OCI-LY1 (cell line): ENCODE results near the gene KLHL5.
A peak's percentile ranks its signal among the peaks of the same experiment; 100 is the strongest.

ENCODE experiments used
- H2AFZ ChIP-seq: fragments of 200-600 bp; sonication (generic), shearing (Covaris generic); 2 replicates; pipeline ENCODE4 v1.6.0; 2014; ENCODE audit warnings: antibody characterized with exemption, mild to moderate bottlenecking, low read length
- H3F3A ChIP-seq: fragments of 200-600 bp; sonication (generic), shearing (Covaris generic); 2 replicates; pipeline ENCODE4 v1.6.0; 2014; ENCODE audit warnings: mild to moderate bottlenecking, antibody characterized with exemption, low read length, moderate library complexity; ENCODE audit not compliant: insufficient read depth
- H3K27ac ChIP-seq: fragments of 200-600 bp; sonication (generic); 2 replicates; pipeline ENCODE4 v1.5.1; 2014; ENCODE audit warnings: low read length, mixed run types, mild to moderate bottlenecking, low read depth; ENCODE audit not compliant: poor library complexity, severe bottlenecking
- H3K27me3 ChIP-seq: fragments of 200-600 bp; sonication (generic); 2 replicates; pipeline ENCODE4 v1.6.0; 2014; ENCODE audit warnings: antibody characterized with exemption, mild to moderate bottlenecking, low read length, moderate library complexity; ENCODE audit not compliant: insufficient read depth
- H3K36me3 ChIP-seq: fragments of 200-600 bp; sonication (generic); 2 replicates; pipeline ENCODE4 v1.6.1; 2014; ENCODE audit warnings: mild to moderate bottlenecking, antibody characterized with exemption, low read length, moderate library complexity, mixed read lengths; ENCODE audit not compliant: insufficient read depth
- H3K4me1 ChIP-seq: fragments of 200-600 bp; sonication (generic); 2 replicates; pipeline ENCODE4 v1.5.1; 2014; ENCODE audit warnings: mild to moderate bottlenecking, low read length, moderate library complexity; ENCODE audit not compliant: insufficient read depth, severe bottlenecking
- H3K4me2 ChIP-seq: fragments of 200-600 bp; sonication (generic), shearing (Covaris generic); 2 replicates; pipeline ENCODE4 v1.6.1; 2014; ENCODE audit warnings: low read length
- H3K4me3 ChIP-seq: fragments of 200-600 bp; sonication (generic); 2 replicates; pipeline ENCODE4 v1.5.1; 2014; ENCODE audit warnings: low read length, low read depth, mild to moderate bottlenecking, mixed read lengths; ENCODE audit not compliant: poor library complexity, severe bottlenecking
- H3K79me2 ChIP-seq: fragments of 200-600 bp; shearing (Covaris generic); 2 replicates; pipeline ENCODE4 v1.6.1; 2016; ENCODE audit warnings: mixed run types, low read length, mixed read lengths; ENCODE audit not compliant: insufficient read depth
- H3K9ac ChIP-seq: fragments of 200-600 bp; sonication (generic), shearing (Covaris generic); 2 replicates; pipeline ENCODE4 v1.6.1; 2014; ENCODE audit warnings: mild to moderate bottlenecking, low read length, mixed read lengths
- H3K9me2 ChIP-seq: fragments of 200-600 bp; sonication (generic), shearing (Covaris generic); 2 replicates; pipeline ENCODE4 v1.6.1; 2014; ENCODE audit warnings: low read depth, mild to moderate bottlenecking, low read length, mixed read lengths
- H3K9me3 ChIP-seq: fragments of 200-600 bp; shearing (Covaris generic); 2 replicates; pipeline ENCODE4 v1.6.1; 2014; ENCODE audit warnings: low read length, mixed read lengths
- H4K20me1 ChIP-seq: fragments of 200-600 bp; sonication (generic), shearing (Covaris generic); 2 replicates; pipeline ENCODE4 v1.6.0; 2016; ENCODE audit warnings: mild to moderate bottlenecking, low read length; ENCODE audit not compliant: insufficient read depth
- CTCF ChIP-seq: fragments of 200-600 bp; sonication (generic), shearing (Covaris generic); IDR thresholded peaks from 2 replicates; pipeline ENCODE4 v1.5.1; 2017; ENCODE audit warnings: mild to moderate bottlenecking, antibody characterized with exemption, low read length, moderate library complexity, mixed read lengths
- EZH2 ChIP-seq: fragments of 200-600 bp; sonication (generic), shearing (Covaris generic); IDR thresholded peaks from 2 replicates; pipeline ENCODE4 v1.8.0; 2017; ENCODE audit warnings: borderline replicate concordance, mixed run types, mild to moderate bottlenecking, antibody characterized with exemption, low read length, moderate library complexity, mixed read lengths

KLHL5 gene

GRCh38 chr4:39061457-39061856 lies 575 bp upstream of the KLHL5 start:
- Histone ChIP-seq H3K9ac (no peak overlapping the region), H3K9me3 (no peaks in the 10 kb centered on the region), H2AFZ (no peak overlapping the region), H3K27ac (no peak overlapping the region), H3K4me2 (no peak overlapping the region), H3K79me2 (peaks cover 92% of the 10 kb centered on the region), H3K4me1 (peaks cover 20% of the 10 kb centered on the region), H4K20me1 (no peaks in the 10 kb centered on the region), H3K4me3 (no peak overlapping the region), H3K27me3 (no peaks in the 10 kb centered on the region), H3F3A (no peaks in the 10 kb centered on the region), H3K9me2 (no peaks in the 10 kb centered on the region), H3K36me3 (peaks cover 3% of the 10 kb centered on the region; the same call in 1 of the 2 replicates)
- no peak for TF ChIP-seq EZH2
- 0 out of 2 replicates have a peak, but pooled peaks have one; percentile 5 for TF ChIP-seq CTCF

GRCh38 chr4:39062770-39063097 lies 702 bp downstream of the KLHL5 start:
- H3K9ac ChIP-seq: no peak overlapping the region
- H3K4me2 ChIP-seq: no peak overlapping the region
- H3K36me3 ChIP-seq: peaks cover 3% of the 10 kb centered on the region; the same call in 1 of the 2 replicates
- no peak for TF ChIP-seq EZH2
- no peak for TF ChIP-seq CTCF
- no peaks in the 10 kb centered on the region for H3K9me2 ChIP-seq
- no peak overlapping the region for H2AFZ ChIP-seq
- no peaks in the 10 kb centered on the region for H3K27me3 ChIP-seq
- no peak overlapping the region for H3K4me3 ChIP-seq
- H3K79me2 ChIP-seq: peaks cover 90% of the 10 kb centered on the region
- H3F3A ChIP-seq: no peaks in the 10 kb centered on the region
- H4K20me1 ChIP-seq: no peaks in the 10 kb centered on the region
- peaks cover 20% of the 10 kb centered on the region for H3K4me1 ChIP-seq
- no peak overlapping the region for H3K27ac ChIP-seq
- no peaks in the 10 kb centered on the region for H3K9me3 ChIP-seq

- H3K27me3 ChIP-seq: no peaks in the 10 kb centered on the region
- no peak overlapping the region for H3K27ac ChIP-seq
- H3K9me2 ChIP-seq: no peaks in the 10 kb centered on the region
- H3K4me2 ChIP-seq: no peak overlapping the region
- H4K20me1 ChIP-seq: no peaks in the 10 kb centered on the region
- no peaks in the 10 kb centered on the region for H3K9me3 ChIP-seq
- no peak overlapping the region for H3K9ac ChIP-seq
- no peak overlapping the region for H3K4me3 ChIP-seq
- no peak overlapping the region for H2AFZ ChIP-seq
- no peaks in the 10 kb centered on the region for H3F3A ChIP-seq
- TF ChIP-seq CTCF: no peak
- no peak for TF ChIP-seq EZH2
- peaks cover 3% of the 10 kb centered on the region; the same call in 1 of the 2 replicates for H3K36me3 ChIP-seq
- H3K79me2 ChIP-seq: peaks cover 83% of the 10 kb centered on the region
- peaks cover 20% of the 10 kb centered on the region for H3K4me1 ChIP-seq
Measured at GRCh38 chr4:39063430-39063829, 1.4 kb downstream of the KLHL5 start.
